Pons (tissue), 1 donor: ENCODE measurements around the gene ZNF660.

ENCODE experiments used
- DNase-seq: peaks from one replicate; pipeline ENCODE4 v3.0.0-alpha.2; 2016; ENCODE audit warnings: low spot score

ZNF660 gene

DNA sequence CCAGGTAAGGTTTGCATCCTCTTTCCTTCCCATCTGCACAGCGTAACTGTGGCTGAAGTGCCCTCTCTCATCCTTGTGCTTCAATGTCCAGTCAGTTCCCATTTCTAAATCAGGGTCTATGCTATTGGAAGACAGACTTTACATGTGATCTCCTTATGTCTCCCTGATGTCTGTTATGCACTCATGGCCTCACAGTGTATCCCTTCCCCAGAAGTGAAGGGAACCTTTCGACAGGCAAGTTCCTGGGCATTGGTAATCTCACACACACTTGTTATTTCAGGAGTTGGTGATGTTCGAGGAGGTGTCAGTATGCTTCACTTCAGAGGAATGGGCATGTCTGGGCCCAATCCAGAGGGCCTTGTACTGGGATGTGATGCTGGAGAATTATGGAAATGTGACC, 47.4 kb downstream of the ZNF660 start:
- no peak for DNase-seq

DNA sequence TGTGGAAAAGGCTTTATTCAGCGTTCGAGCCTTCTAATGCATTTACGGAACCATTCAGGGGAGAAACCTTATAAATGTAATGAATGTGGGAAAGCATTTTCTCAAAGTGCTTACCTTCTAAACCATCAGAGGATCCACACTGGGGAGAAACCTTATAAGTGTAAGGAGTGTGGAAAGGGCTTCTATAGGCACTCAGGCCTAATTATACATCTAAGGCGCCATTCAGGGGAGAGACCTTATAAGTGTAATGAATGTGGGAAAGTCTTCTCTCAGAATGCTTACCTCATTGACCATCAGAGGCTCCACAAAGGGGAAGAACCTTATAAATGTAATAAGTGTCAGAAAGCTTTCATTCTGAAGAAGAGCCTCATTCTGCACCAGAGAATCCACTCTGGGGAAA, 57.6 kb downstream of the ZNF660 start:
- no peak for DNase-seq

DNA sequence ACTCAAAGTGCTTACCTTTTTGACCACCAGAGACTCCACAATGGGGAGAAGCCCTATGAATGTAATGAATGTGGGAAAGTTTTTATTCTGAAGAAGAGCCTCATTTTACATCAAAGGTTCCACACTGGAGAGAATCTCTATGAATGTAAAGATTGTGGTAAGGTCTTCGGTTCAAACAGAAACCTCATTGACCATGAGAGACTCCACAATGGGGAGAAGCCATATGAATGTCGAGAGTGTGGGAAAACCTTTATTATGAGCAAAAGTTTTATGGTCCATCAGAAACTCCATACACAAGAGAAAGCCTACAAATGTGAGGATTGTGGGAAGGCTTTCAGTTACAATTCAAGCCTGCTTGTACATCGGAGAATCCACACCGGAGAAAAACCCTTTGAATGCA, 58.3 kb downstream of the ZNF660 start:
- no peak for DNase-seq

DNA sequence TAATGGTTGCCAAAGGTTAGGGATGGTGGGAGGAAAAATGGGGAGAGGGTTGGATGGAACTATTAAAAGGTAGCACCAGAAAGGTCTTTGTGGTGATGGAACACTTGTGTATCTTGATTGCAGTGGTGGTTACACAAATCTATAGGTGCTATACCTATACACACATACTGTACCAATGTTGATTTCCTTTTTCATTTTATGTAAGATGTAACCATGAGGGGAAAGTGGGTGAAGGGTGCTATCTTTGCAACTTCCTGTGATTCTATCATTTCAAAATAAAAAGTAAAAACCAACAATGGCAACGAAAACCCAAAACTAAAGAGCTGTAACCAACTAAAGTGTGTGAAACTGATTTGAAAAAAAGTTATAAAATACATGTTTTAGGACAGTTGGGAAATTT, 63.0 kb downstream of the ZNF660 start:
- no peak for DNase-seq

DNA sequence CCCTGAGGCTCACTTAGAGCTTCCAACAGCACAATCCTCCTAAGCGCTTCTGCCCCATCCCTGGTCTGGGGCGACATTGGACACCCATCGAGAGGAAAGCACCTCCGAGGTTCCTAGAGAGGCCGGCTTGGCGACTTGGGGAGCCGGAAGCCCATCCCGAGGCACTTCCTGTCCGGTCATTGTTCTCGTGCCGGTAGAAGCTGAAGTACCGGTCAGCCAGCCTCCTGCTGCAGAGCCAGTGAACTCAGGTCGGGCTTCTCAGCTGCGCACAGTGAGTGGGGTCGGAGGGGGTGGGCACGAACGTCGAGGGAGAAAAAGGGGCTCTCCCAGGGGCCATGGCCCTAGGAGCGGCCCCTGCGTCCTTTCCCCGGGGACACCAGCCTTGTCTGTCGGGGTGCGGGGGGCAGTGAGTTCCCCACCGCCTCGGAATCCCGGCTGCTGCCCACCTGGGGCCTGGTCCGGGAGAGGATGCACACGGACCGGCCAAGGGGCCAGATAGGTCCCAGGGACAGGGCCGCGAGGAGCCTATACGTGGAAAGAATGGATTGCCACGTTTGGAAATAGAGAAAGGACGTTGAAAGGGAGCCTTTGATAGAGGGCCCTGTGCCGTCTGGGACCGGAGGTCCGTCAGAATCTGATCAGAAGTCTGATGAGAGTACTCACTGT, 63.9 kb downstream of the ZNF660 start, which contains the start of gene ZNF35:
ZNF35 (plus strand) TSS at position 169 of the 666 bp plus-strand sequence. CDS start 2,336 bp downstream, outside the sequence.
- peak; percentile 73 for DNase-seq
